Measurements from ENCODE around the gene SEMA3F.
A peak's percentile ranks its signal among the peaks of the same experiment; 100 is the strongest.
"Not testable (repeated sequence)": the region's sequence is repeated elsewhere in the genome, so short reads cannot be mapped to it uniquely, and the experiment has no call there.

The SEMA3F gene

DNA sequence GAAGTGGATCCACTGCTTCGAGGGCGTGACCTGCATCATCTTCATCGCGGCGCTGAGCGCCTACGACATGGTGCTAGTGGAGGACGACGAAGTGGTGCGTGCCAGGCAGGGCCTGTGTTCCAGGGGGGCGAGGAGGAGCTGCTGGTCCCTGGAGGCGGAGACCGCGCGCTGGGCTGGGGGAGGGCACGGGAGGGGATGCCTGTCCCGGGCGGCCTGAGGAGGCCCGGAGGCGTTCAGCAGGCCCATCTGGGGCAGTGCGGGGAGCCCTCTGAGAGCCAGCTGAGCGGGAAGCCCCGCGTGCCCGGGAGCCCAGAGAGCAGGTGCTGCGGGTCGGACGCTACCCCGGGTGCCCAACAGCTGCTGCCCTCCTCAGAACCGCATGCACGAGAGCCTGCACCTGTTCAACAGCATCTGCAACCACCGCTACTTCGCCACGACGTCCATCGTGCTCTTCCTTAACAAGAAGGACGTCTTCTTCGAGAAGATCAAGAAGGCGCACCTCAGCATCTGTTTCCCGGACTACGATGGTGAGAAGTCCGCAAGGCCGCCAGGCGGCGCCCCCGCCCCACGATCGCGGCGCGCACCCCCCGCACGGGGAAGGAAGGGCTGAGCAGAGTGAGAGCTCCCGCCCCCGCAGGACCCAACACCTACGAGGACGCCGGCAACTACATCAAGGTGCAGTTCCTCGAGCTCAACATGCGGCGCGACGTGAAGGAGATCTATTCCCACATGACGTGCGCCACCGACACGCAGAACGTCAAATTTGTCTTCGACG lies 39.2 kb downstream of the SEMA3F start:
- DNase-seq: peak; percentile 84

DNA sequence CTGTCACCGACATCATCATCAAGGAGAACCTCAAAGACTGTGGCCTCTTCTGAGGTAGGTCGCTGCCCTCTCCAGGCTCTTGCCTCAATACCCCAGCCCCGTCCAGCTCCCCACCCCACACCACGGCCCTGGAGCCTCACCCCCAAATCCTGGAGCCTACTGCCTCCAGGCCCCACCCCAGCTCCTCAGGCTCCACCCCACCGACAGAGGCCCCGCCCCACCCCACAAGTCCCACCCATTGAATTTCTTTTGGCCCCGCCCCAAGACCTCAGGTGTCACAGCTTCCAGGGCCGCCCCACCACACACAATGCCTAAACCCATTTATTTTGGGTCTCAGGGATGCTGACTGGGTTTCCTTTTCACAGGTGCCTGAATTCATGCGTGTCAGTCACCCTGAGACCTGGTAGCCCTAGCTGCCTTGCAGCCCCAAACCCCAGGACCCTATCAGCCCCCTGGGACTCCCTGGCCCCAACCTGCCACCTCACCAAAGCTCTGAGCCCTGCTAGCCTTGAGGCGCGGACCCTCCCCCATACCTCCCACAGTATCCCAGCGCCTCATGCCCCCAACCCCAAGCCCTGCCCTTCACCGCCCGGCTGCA lies 39.9 kb downstream of the SEMA3F start:
- peak; percentile 31 for DNase-seq

DNA sequence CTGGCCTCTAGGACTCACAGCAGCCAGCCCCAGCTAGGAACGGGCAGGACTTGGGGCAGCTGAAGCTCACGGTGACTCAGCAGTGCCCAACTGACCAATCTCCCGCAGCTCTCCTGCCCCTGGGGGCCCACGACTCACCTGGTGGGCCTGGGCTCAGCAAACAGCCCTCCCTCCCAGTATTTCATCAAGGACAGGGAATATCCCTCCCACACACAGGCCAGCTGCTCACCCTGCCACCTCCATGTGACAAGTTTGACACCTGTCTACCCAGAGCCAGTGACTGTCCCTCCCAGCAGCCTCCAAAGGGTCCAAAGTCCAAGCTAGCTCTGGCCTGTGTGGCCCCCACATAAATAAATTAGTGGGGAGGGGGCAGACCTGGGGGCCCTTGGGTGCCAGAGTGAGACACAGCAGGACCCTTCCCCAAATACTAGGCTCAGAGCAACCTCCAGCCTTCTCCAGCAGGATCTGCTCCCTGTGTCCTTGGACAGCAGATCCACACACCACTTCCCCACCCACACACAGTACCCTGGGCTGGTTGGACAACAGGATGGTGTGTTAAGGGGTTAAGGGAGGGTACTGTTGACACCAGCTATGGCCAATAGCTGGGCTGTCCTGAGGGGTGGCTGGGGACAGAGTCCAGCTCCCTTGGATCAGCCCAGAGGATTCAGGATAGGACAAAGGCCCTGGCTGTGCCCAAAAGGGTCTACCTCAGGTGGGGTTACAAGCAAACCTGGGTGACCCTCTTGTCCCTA lies 40.6 kb downstream of the SEMA3F start:
- DNase-seq: no peak

GRCh38 chr3:50196253-50196801 lies 41.2 kb downstream of the SEMA3F start:
- DNase-seq: no peak

GRCh38 chr3:50201573-50202315 lies 46.6 kb downstream of the SEMA3F start:
- DNase-seq: no peak

DNA sequence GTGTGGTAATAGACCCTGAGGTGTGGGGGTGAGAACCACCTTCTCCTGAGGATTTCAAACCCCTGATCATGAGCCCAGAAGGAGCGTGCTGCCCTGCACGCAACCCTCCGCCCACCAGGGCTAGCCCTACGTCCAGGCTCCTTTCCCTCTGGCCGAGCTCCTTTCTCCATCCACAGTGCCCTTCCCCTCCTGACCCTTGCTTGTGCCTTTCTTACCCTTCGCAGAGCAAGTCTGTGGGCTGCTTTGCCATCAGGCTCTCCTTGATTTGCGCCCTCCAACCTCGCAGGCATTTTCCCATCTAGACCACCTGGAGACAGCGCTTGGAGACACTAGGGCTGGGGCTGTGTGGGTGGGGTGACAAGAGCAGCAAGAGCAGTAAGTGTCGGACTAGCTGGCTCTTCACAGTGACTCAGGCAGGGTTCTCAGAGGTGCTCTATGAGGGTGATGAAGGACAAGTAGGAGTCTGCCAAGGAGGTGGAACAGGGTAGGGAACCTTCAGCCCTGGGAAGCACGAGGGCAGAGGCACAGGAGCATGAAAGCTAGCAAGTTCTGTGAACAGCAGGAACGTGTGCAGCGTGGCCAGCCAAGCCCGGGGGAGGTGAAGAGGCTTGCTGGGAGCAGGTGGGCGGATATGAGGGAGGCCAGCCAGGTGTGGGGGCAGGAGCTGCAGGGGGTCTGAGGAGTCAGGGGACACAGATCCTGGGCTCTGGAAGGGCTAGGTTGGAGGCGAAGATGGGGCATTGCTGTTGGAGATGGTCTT lies 47.4 kb downstream of the SEMA3F start:
- no peak for DNase-seq

GRCh38 chr3:50203113-50203808 lies 48.1 kb downstream of the SEMA3F start:
- no peak for DNase-seq

DNA sequence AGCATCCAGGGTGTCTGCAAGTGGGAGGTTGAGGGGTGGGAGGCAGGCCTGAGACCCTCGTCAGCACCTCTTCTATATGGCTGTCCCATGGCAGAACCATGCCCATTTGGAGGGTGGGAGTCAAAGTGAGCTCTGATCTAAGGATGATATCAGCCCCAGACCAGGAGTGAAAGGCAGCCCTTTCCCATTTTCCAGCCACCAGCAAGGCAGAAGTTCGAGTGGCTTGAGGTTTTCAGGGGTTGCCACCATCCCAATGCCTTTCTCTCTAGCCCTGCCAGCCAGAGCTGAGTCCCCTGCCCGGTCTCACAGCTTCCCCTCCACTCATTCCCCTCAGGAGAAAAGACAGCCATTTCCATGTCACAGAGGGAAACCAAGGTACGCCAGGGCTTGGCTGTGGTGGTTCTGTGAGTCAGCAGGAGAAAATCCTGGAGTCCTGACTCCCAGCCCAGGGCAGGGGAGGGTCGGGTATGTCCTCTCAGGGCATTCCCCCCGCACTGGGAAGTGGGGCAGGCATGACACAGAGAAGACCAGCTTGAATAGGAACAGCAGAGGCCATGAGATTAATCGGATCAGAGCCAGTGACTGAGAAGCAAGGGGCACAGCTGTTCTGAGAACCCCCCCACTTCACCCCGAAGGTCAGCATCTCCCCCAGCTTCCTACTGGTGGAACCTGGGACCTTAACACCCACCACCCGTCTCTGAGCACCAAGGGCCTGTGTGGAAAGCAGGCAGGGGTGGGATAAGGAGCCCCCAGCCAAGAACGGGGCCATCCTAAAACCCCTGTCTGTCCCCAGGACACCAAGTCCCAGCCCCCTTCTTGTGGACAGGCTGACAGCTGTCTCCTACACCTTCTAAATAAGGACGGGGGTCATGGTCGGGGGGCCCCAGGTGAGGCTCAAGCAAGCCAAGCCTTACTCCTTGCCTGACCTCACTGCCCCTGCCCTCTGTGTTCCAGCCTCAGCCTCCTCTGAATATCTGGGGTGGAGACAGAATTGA lies 49.0 kb downstream of the SEMA3F start:
- no peak for DNase-seq

DNA sequence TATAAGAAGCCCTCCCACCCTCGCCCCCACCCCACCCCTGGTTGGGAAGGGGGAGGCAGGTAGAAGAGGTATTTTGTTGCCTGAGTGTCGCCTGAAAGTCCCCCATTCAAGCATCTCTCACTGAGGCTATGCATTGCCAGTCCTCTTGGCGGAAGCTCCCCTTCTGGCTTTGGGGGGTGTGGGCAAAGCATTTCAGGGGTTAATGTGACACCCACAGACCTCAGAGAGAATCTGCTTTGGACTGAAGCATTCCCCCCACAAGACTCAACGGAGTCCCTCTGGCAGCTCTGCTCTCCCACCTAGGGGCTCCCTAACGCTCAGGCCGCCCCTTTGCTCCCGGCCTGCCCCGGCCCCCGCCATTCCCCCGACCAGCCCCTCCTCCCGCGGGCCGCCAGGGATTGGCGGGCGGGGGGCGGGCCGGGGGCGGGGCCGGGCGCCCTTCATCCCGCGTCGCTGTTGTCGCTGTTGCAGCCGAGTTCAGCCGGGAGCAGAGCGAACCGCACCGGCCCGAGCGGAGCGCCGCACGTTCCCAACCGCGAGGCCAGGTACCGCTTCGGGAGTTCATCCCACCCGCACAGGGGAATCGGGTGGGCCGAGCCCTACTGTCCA lies 49.8 kb downstream of the SEMA3F start, which contains the start of gene SLC38A3:
TSS of gene SLC38A3 (plus strand) at position 468 of the 609 bp plus-strand sequence. CDS start 8,929 bp downstream, outside the sequence.
- peak; percentile 22 for DNase-seq

DNA sequence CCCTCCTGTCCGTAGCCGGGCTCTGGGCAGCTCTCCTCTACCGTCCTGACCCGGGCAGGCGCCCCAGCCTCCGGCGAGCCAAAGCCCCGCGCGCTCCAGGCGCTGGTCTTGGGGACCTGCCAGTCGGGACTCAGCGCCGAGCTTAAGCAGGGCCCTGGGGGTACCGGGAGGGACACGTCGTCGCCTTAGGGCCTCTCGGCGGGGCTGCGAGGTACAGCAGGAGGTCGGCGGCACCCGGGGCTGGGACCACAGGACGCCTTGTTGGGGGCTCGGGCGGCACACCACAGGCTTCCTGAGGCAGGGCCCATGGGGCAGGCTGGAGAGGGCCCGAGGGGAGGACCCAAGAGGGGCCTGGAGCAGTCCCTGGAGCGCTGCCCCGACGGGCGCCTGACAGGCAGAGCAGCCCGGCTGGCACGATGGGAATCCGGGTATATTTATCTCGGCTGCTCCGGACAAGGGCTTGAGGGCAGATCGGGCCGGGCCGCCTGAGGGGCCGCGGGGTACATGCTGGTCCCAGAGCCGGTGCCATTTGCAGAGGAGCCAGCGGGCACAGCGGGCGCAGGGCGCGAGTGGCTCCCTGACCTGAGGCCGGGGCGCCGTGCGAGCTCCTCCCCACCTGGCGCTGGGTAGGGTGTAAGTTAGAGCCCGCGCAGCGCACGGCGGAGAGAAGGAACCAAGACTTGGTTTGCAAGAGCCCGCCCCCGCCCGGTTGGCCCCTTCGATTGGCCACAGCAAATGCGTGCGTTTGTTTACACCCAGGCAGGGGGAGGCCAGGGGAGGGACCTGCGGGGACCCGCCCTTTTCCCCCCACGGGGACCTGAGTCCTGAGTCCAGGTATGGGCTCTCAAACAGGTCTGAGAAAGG lies 50.5 kb downstream of the SEMA3F start:
- DNase-seq: peak; percentile 42

- no peak for DNase-seq
Measured at GRCh38 chr3:50207359-50208042, 52.4 kb downstream of the SEMA3F start.

- DNase-seq: no peak
Measured at GRCh38 chr3:50208677-50209344, 53.7 kb downstream of the SEMA3F start.

- DNase-seq: no peak
Measured at GRCh38 chr3:50210176-50210509, 55.0 kb downstream of the SEMA3F start.

GRCh38 chr3:50210510-50211367 lies 55.6 kb downstream of the SEMA3F start:
- no peak for DNase-seq

- not testable (repeated sequence) for DNase-seq
Measured at GRCh38 chr3:50211368-50211717, 56.2 kb downstream of the SEMA3F start.

DNA sequence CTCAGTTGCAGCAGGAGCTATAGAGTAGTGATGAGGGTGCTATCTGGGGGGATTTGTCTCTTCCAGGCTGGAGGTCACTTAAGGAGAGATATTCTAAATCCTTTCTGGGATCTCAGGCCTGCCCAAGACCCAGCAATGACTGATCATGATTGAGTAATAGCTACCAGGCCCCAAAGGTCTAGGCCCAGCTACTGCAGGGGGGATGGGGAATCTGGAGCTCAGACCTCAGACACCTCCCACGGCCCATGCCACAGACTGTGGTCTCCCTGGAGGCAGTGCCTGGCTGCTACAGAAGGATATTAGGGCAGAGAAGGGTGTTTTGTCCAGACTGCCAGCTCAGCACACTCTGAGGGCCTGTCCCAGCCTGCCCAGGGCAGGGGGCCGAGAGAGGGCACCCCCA lies 56.8 kb downstream of the SEMA3F start:
- peak; percentile 34 for DNase-seq

DNA sequence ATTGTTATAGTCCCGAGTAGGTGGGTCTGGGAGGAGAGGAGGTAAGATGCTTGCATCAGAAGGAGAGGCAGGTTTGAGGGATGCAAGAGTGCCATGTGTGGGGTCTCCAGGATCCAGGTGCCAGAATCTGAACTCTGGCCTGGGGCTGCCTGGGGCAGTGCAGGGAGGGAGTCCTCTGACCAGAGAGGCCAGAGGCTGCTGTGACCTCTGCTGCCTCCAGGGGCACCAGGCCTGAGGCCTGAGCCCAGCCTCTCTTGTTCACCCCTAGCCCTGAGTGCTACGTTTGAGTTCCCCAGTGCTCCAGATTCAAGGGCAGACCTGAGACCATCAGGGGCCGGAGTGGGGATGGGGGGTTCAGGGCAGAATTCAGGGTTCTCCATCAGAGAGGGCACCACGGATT lies 57.4 kb downstream of the SEMA3F start:
- no peak for DNase-seq

All from activated naive CD4-positive, alpha-beta T cell treated with Interleukin-2 at 50 U/mL for 16 hours (primary cell).